A549 treated with dexamethasone at 1 μM for 4 hours (cell line): ENCODE measurements around the gene ERCC1. TPM values are rescaled to one million over a fixed set of nuclear protein-coding genes. Genes with fewer than 3 reads are reported as not detected.

ENCODE experiments used
- total RNA-seq: library from RNA; stranded (reverse); fragments of 200-300 nt; extraction: Qiagen RNA extraction; gene quantifications from 5 replicates; pipeline ENCODE4 v1.2.3, GENCODE V29; 2022

The ERCC1 gene
- total RNA-seq: 149 to 178 TPM (median 171 TPM) in 5 replicates

GRCh38 chr19:45423589-45424190, at the start of gene ERCC1:
TSS of gene ERCC1 (minus strand) at chr19:45423917. CDS start at chr19:45423374, 543 bp downstream.

GRCh38 chr19:45467456-45468158, 43.9 kb upstream of the ERCC1 start, which contains the start of gene FOSB:
TSS of gene FOSB (plus strand) at chr19:45467996. CDS start at chr19:45468587, 591 bp downstream.

GRCh38 chr19:45406226-45407090, 17.3 kb downstream of the ERCC1 start, which contains the start of gene POLR1G:
TSS of gene POLR1G (plus strand) at chr19:45406644. CDS start at chr19:45406697, 53 bp downstream.

GRCh38 chr19:45404557-45405434, 18.9 kb downstream of the ERCC1 start, which contains the start of gene PPP1R13L:
TSS of gene PPP1R13L (minus strand) at chr19:45405069. CDS start at chr19:45398318, 6,751 bp downstream.

GRCh38 chr19:45370410-45371204, 53.1 kb downstream of the ERCC1 start, which contains the start of gene ERCC2:
TSS of gene ERCC2 (minus strand) at chr19:45370573. CDS start at chr19:45370540, 33 bp downstream.

Other genes with a start within 250 kb of the ERCC1 start
- gene TRAPPC6A, start 245.7 kb downstream of the ERCC1 start, total RNA-seq: 37.4 to 41.2 TPM (median 39.7 TPM) in 5 replicates
- gene BLOC1S3, start 245.1 kb downstream of the ERCC1 start, total RNA-seq: 28.9 to 38.4 TPM (median 36.0 TPM) in 5 replicates
- 0.89 to 2.7 TPM (median 1.8 TPM) in 5 replicates for gene EXOC3L2, start 178.5 kb downstream of the ERCC1 start, total RNA-seq
- gene MARK4, start 172.6 kb downstream of the ERCC1 start, total RNA-seq: 8.6 to 11.7 TPM (median 9.8 TPM) in 5 replicates
- gene CKM, start 101.0 kb downstream of the ERCC1 start, total RNA-seq: 0.08 to 0.09 TPM in 2 of 5 replicates, not detected in the others
- 0.62 to 1.3 TPM (median 1.1 TPM) in 5 replicates for gene KLC3, start 83.2 kb downstream of the ERCC1 start, total RNA-seq
- 9.5 to 13.9 TPM (median 12.7 TPM) in 5 replicates for gene ERCC2, start 53.3 kb downstream of the ERCC1 start, total RNA-seq
- gene PPP1R13L, start 18.8 kb downstream of the ERCC1 start, total RNA-seq: 32.4 to 52.2 TPM (median 43.0 TPM) in 5 replicates
- 41.3 to 57.6 TPM (median 55.5 TPM) in 5 replicates for gene POLR1G, start 17.3 kb downstream of the ERCC1 start, total RNA-seq
- 8.6 to 13.4 TPM (median 11.1 TPM) in 5 replicates for gene FOSB, start 44.1 kb upstream of the ERCC1 start, total RNA-seq
- 10.8 to 17.9 TPM (median 13.1 TPM) in 5 replicates for gene RTN2, start 73.1 kb upstream of the ERCC1 start, total RNA-seq
- 6.0 to 7.2 TPM (median 6.8 TPM) in 5 replicates for gene PPM1N, start 74.5 kb upstream of the ERCC1 start, total RNA-seq
- 226 to 268 TPM (median 254 TPM) in 5 replicates for gene VASP, start 83.6 kb upstream of the ERCC1 start, total RNA-seq
- gene OPA3, start 160.9 kb upstream of the ERCC1 start, total RNA-seq: 11.7 to 21.3 TPM (median 20.2 TPM) in 5 replicates
- 0.25 to 0.58 TPM (median 0.36 TPM) in 5 replicates for gene GPR4, start 178.3 kb upstream of the ERCC1 start, total RNA-seq
- 19.7 to 25.5 TPM (median 24.2 TPM) in 5 replicates for gene EML2, start 215.5 kb upstream of the ERCC1 start, total RNA-seq
- gene GIPR, start 244.3 kb upstream of the ERCC1 start, total RNA-seq: 1.4 to 4.1 TPM (median 2.4 TPM) in 5 replicates